ENCODE data around the gene ZNF296.

DNA sequence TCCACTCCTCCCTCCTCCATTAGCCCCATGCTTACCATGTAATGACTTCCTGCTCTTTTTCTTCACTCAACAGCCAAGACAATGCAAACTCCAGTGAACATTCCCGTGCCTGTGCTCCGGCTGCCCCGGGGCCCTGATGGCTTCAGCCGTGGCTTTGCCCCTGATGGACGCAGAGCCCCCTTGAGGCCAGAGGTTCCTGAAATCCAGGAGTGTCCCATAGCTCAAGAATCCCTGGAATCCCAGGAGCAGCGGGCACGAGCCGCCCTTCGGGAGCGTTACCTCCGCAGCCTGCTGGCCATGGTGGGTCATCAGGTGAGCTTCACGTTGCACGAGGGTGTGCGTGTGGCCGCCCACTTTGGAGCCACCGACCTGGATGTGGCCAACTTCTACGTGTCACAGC is 13.8 kb upstream of the ZNF296 start:
- no peak for TF ChIP-seq CTCF (IDR thresholded peaks at IDR 0.05)
- no peak for TF ChIP-seq POLR2A (IDR thresholded peaks at IDR 0.05)
- no peak for TF ChIP-seq POLR2AphosphoS5 (IDR thresholded peaks at IDR 0.05)

All from prostate gland (tissue), 2 donors.